GM12878 (cell line): ENCODE measurements around the gene TYRO3. TPM values are rescaled to one million over a fixed set of nuclear protein-coding genes. Genes with fewer than 3 reads are reported as not detected.

ENCODE experiments used
- ATAC-seq: fragments of 200-7000 bp; cut with Tn5 transposase; 3 replicates; pipeline ENCODE4 v1.9.1; 2020; ENCODE audit warnings: mild to moderate bottlenecking, moderate library complexity
- BruUV-seq: library from RNA; stranded (reverse); fragments of 400-500 nt; replicated peaks from 2 replicates; lab custom pipeline; 2021; lab: Mats Ljungman, UMichigan
- CTCF ChIA-PET: fragments of 300-600 bp; sonication (Branson Sonifier 250); formaldehyde crosslinking; extraction: SDS; loops from one replicate; lab custom pipeline; 2021; ENCODE audit warnings: inconsistent platforms; lab: Yijun Ruan, JAX
- POLR2A ChIA-PET: fragments of 350-600 bp; formaldehyde crosslinking; extraction: SDS; loops from one replicate; lab custom pipeline; 2021; ENCODE audit warnings: inconsistent platforms; lab: Charles Lee
- RAD21 ChIA-PET: fragments of 300-600 bp; sonication (Branson Sonifier 250); formaldehyde crosslinking; loops from one replicate; lab custom pipeline; 2023; ENCODE audit warnings: antibody characterized with exemption; ENCODE audit not compliant: unreplicated experiment; lab: Charles Lee
- SMC1A ChIA-PET: fragments of 300-600 bp; sonication (Branson Sonifier 250); formaldehyde crosslinking; loops from one replicate; lab custom pipeline; 2023; ENCODE audit not compliant: unreplicated experiment, uncharacterized antibody; lab: Charles Lee
- DNase-seq: peaks from one replicate; pipeline ENCODE4 v3.0.0-alpha.2; 2011; ENCODE audit warnings: low read depth, low spot score
- FAIRE-seq: peaks from 3 replicates; lab custom pipeline; 2011; peaks lifted over from hg19 to GRCh38; lab: Jason Lieb, UNC
- H2AFZ ChIP-seq: 2 replicates; pipeline ENCODE4 v1.6.0; 2011; ENCODE audit warnings: low read depth, low read length, control low read depth; ENCODE audit not compliant: control insufficient read depth
- H3K27ac ChIP-seq: 2 replicates; pipeline ENCODE4 v1.5.1; 2011; ENCODE audit warnings: control low read depth; ENCODE audit not compliant: control insufficient read depth, insufficient read depth
- H3K27me3 ChIP-seq, 2 experiments: replicated peaks in 1 of 2; 2 replicates each; pipeline versions ENCODE4 v1.6.0 to v1.6.1; 2011; ENCODE audit warnings: low read length in 1 of 2; ENCODE audit not compliant: control insufficient read depth in 2 of 2, insufficient read depth in 2 of 2
- H3K36me3 ChIP-seq, 2 experiments: 2 replicates each; pipeline ENCODE4 v1.5.1; 2011; ENCODE audit warnings: low read length in 1 of 2; ENCODE audit not compliant: control insufficient read depth in 2 of 2, insufficient read depth in 2 of 2
- H3K4me1 ChIP-seq: 2 replicates; pipeline ENCODE4 v1.6.1; 2011; ENCODE audit warnings: mild to moderate bottlenecking, low read length, moderate library complexity, mixed read lengths; ENCODE audit not compliant: control insufficient read depth, insufficient read depth
- H3K4me2 ChIP-seq: 2 replicates; pipeline ENCODE4 v1.6.0; 2011; ENCODE audit warnings: control low read depth; ENCODE audit not compliant: control insufficient read depth, insufficient read depth
- H3K4me3 ChIP-seq: fragments of 200-600 bp; sonication (generic); 2 replicates; pipeline ENCODE4 v1.5.1; 2016
- H3K79me2 ChIP-seq: 2 replicates; pipeline ENCODE4 v1.6.0; 2011; ENCODE audit warnings: low read length; ENCODE audit not compliant: control insufficient read depth, insufficient read depth
- H3K9ac ChIP-seq: 2 replicates; pipeline ENCODE4 v1.8.0; 2011; ENCODE audit warnings: low read length, control low read depth, mixed read lengths; ENCODE audit not compliant: control insufficient read depth, insufficient read depth
- H3K9me3 ChIP-seq: replicated peaks from 3 replicates; pipeline ENCODE4 v1.5.1; 2011; ENCODE audit warnings: mild to moderate bottlenecking, low read length; ENCODE audit not compliant: control insufficient read depth, insufficient read depth
- H4K20me1 ChIP-seq: 2 replicates; pipeline ENCODE4 v1.6.0; 2011; ENCODE audit not compliant: control insufficient read depth, insufficient read depth
- ATF3 ChIP-seq: IDR thresholded peaks from 2 replicates; pipeline ENCODE4 v1.6.1; 2011; ENCODE audit warnings: low read depth, mild to moderate bottlenecking, low read length, moderate library complexity, borderline replicate concordance; ENCODE audit errors: extremely low read depth
- BCL11A ChIP-seq: IDR thresholded peaks from 2 replicates; pipeline ENCODE4 v1.6.1; 2011; ENCODE audit warnings: low read depth, low read length
- CREB1 ChIP-seq: IDR thresholded peaks from 2 replicates; pipeline ENCODE4 v1.6.1; 2012; ENCODE audit warnings: low read depth, mild to moderate bottlenecking, inconsistent platforms
- HDAC6 ChIP-seq: fragments of 200-600 bp; sonication (generic); IDR thresholded peaks from one replicate; pipeline ENCODE4 v1.8.0; 2017; ENCODE audit warnings: antibody characterized with exemption; ENCODE audit not compliant: unreplicated experiment
- JUND ChIP-seq: IDR thresholded peaks from 2 replicates; pipeline ENCODE4 v1.6.1; 2012; ENCODE audit warnings: low read depth, mild to moderate bottlenecking, low read length, improper control_type of control experiment, moderate library complexity
- MEF2B ChIP-seq: fragments of 450-650 bp; IDR thresholded peaks from 2 replicates; pipeline ENCODE4 v1.6.1; 2018; ENCODE audit warnings: mild to moderate bottlenecking, moderate library complexity; ENCODE audit not compliant: partially characterized antibody, poor library complexity, severe bottlenecking
- NBN ChIP-seq: fragments of 450-650 bp; IDR thresholded peaks from 2 replicates; pipeline ENCODE4 v1.6.1; 2016
- NFIC ChIP-seq: IDR thresholded peaks from 2 replicates; pipeline ENCODE4 v1.6.1; 2012; ENCODE audit warnings: low read depth, mild to moderate bottlenecking, inconsistent platforms, low read length, moderate library complexity
- NFYB ChIP-seq: IDR thresholded peaks from 2 replicates; pipeline ENCODE4 v1.6.1; 2011; ENCODE audit warnings: low read depth, mild to moderate bottlenecking, low read length, improper control_type of control experiment, moderate library complexity; ENCODE audit not compliant: insufficient read depth
- NKRF ChIP-seq: fragments of 450-650 bp; conservative IDR thresholded peaks from 2 replicates; pipeline ENCODE4 v1.6.1; 2017; ENCODE audit warnings: mild to moderate bottlenecking, moderate library complexity
- NR2F1 ChIP-seq: fragments of 450-650 bp; conservative IDR thresholded peaks from 2 replicates; pipeline ENCODE4 v1.6.1; 2017; ENCODE audit warnings: mild to moderate bottlenecking
- RCOR1 ChIP-seq: conservative IDR thresholded peaks from 2 replicates; pipeline ENCODE4 v1.6.1; 2012; ENCODE audit warnings: low read depth, low read length, improper control_type of control experiment
- REST ChIP-seq: IDR thresholded peaks from 2 replicates; pipeline ENCODE4 v1.6.1; 2012; ENCODE audit warnings: mild to moderate bottlenecking, low read depth, low read length
- RFX5 ChIP-seq: IDR thresholded peaks from 2 replicates; pipeline ENCODE4 v1.6.1; 2011; ENCODE audit warnings: low read depth, low read length, improper control_type of control experiment
- SIN3A ChIP-seq: IDR thresholded peaks from 2 replicates; pipeline ENCODE4 v1.6.1; 2012; ENCODE audit warnings: low read depth, low read length, improper control_type of control experiment
- SMAD5 ChIP-seq: IDR thresholded peaks from 2 replicates; pipeline ENCODE4 v1.6.1; 2016; ENCODE audit warnings: antibody characterized with exemption, low read depth
- SPI1 ChIP-seq: IDR thresholded peaks from 2 replicates; pipeline ENCODE4 v1.6.1; 2011; ENCODE audit warnings: low read depth, mild to moderate bottlenecking, low read length, moderate library complexity, borderline replicate concordance; ENCODE audit not compliant: insufficient read depth
- TCF3 ChIP-seq: IDR thresholded peaks from 2 replicates; pipeline ENCODE4 v1.6.1; 2012; ENCODE audit warnings: low read depth, mild to moderate bottlenecking, low read length, borderline replicate concordance; ENCODE audit not compliant: insufficient read depth
- WRNIP1 ChIP-seq: IDR thresholded peaks from 2 replicates; pipeline ENCODE4 v1.6.1; 2011; ENCODE audit warnings: low read depth, low read length, improper control_type of control experiment, borderline replicate concordance
- WGBS: methylation state at CpG from one replicate; pipeline ENCODE4 v1.1.6; 2016; ENCODE audit warnings: low lambda C conversion rate; ENCODE audit not compliant: insufficient replicate concordance, insufficient coverage; ENCODE audit errors: missing lambda C conversion rate; 5-methylcytosine and 5-hydroxymethylcytosine counted together
- in situ Hi-C: fragments of 300-500 bp; cut with MboI; formaldehyde crosslinking; loops from 9 replicates; pipeline ENCODE4 v1.14.3; 2018; ENCODE audit warnings: mixed read lengths
- intact Hi-C: fragments of 100-400 bp; cut with micrococcal nuclease; formaldehyde crosslinking; loops from one replicate; pipeline ENCODE4 v1.14.2; 2022; ENCODE audit not compliant: unreplicated experiment
- polyA plus RNA-seq, 11 experiments: library from polyadenylated mRNA; depleted of rRNA in 4 of 11; unstranded in 6 of 11; stranded (reverse) in 5 of 11; fragments of >200 nt; fragmentation: Nextera tagmentation in 4 of 11; fragmentation: Illumina TruSeq in 1 of 11; extraction: Ambion mirVana in 4 of 11; extraction: Trizol in 1 of 11; gene quantifications; 1 replicate in 1 of 11; 2 replicates in 10 of 11; pipeline versions ENCODE4 v1.2.1 to v1.2.3, GENCODE V29; 2011 to 2016; ENCODE audit warnings: inconsistent platforms in 2 of 11, missing spikeins in 2 of 11, low read depth in 1 of 11
- total RNA-seq, 4 experiments: library from RNA; depleted of rRNA in 3 of 4; stranded (reverse); fragments of >200 nt in 3 of 4; fragmentation: Illumina TruSeq in 1 of 4; extraction: Trizol in 1 of 4; gene quantifications; 2 replicates each; pipeline versions ENCODE4 v1.2.1 to v1.2.3, GENCODE V29; 2013 to 2021

Gene TYRO3
- total and polyA plus RNA-seq, 10 of the 15 experiments (the other 5 are each of a cell fraction or from before 2014, with no cell fraction given): 0.06 to 0.28 (median 0.13) TPM; not detected in 4

DNA sequence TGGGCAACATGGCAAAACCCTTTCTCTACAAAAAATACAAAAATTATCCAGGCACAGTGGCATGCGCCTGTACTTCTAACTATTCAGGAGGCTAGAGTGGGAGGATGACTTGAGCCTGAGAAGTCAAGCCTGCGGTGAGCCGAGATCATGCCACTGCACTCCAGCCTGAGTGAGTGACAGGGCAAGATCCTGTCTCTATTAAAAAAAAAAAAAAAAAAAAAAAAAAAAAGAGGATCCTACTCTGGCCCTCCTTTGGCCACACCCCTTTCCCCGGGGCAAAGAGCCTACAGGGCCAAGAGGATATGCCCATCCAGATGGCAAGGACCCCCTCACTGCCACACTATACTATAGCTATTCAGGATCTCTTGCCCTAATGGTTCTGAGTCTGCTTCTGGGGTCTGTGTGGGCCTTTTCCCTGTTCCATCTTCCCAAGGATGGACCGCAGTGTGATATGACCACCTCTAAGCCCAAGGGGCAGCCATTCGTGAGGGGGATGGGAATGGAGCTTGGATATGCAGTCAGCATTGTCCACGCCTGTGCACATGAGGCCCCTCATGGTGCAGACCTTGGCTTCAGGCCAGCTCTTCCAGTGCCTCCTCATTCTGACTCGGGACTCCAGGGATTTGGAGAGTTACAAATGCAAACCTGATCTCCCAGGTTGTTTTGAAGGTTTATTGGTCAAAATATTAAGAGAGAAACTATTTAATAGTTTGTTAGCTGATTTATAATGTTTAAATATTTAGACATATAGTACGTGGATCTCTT, 7.3 kb downstream of the TYRO3 start:
- in situ Hi-C loops: no loop called here
- no peak for FAIRE-seq
- H4K20me1 ChIP-seq: no peaks in the 10 kb centered on the region

More for the DNA sequence above, 7.3 kb downstream of the TYRO3 start:
- Histone ChIP-seq H3K27me3 (peaks cover 0 to 1% of the 10 kb centered on the region in 2 experiments; a peak in 1 of 4 replicates), H2AFZ (no peak overlapping the region), H3K27ac (no peak overlapping the region), H3K4me2 (no peak overlapping the region), H3K36me3 (no peaks in the 10 kb centered on the region), H3K4me1 (no peaks in the 10 kb centered on the region), H3K79me2 (no peaks in the 10 kb centered on the region), H3K9ac (no peak overlapping the region), H3K4me3 (no peak overlapping the region), H3K9me3 (no peaks in the 10 kb centered on the region)
- ChIA-PET CTCF (no interaction called here), RAD21 (no interaction called here), SMC1A (interaction anchor here (0.7 kb wide), 1 partner anchor 100 kb away, joined by 3 read pairs; no protein-coding TSS in a partner anchor), POLR2A (no interaction called here)
- 41% methylated on average over 9 of the region's 9 CpGs for WGBS
- no TSS peak for BruUV-seq
- no peak for DNase-seq
- TF ChIP-seq WRNIP1 (no peak), JUND (no peak), NFYB (no peak), BCL11A (no peak), SIN3A (no peak), RCOR1 (no peak), REST (no peak), NBN (no peak), CREB1 (no peak), ATF3 (no peak), NFIC (no peak), NR2F1 (no peak), SMAD5 (no peak), TCF3 (no peak), SPI1 (no peak), MEF2B (no peak), HDAC6 (no peak), RFX5 (no peak), NKRF (no peak)
- intact Hi-C loops: no loop called here
- no peak for ATAC-seq
